GM12875 (cell line): Measurements from ENCODE around the gene CLDN24.

Source experiments
- H3K4me3 ChIP-seq: one replicate; pipeline ENCODE4 v1.5.1; 2011; ENCODE audit warnings: low read depth, low read length, control low read depth
- CTCF ChIP-seq: IDR thresholded peaks from 2 replicates; pipeline ENCODE4 v1.5.1; 2011; ENCODE audit warnings: low read depth, mild to moderate bottlenecking, control low read depth, inconsistent platforms, low read length, moderate library complexity, borderline replicate concordance; ENCODE audit not compliant: insufficient read depth

CLDN24 gene

GRCh38 chr4:183335369-183335940 is 13.2 kb upstream of the CLDN24 start:
- H3K4me3 ChIP-seq: no peak overlapping the region
- no peak for TF ChIP-seq CTCF

- no peak overlapping the region for H3K4me3 ChIP-seq
- no peak for TF ChIP-seq CTCF
Observed at GRCh38 chr4:183333983-183334382, 11.8 kb upstream of the CLDN24 start.

GRCh38 chr4:183333202-183333601 is 11.0 kb upstream of the CLDN24 start:
- no peak for TF ChIP-seq CTCF
- no peak overlapping the region for H3K4me3 ChIP-seq

- no peak for TF ChIP-seq CTCF
- no peak overlapping the region for H3K4me3 ChIP-seq
Observed at GRCh38 chr4:183332447-183332846, 10.2 kb upstream of the CLDN24 start.

GRCh38 chr4:183330841-183331240 is 8.6 kb upstream of the CLDN24 start:
- H3K4me3 ChIP-seq: no peak overlapping the region
- TF ChIP-seq CTCF: no peak

- no peak for TF ChIP-seq CTCF
- H3K4me3 ChIP-seq: no peak overlapping the region
Observed at GRCh38 chr4:183329954-183330742, 7.9 kb upstream of the CLDN24 start.

GRCh38 chr4:183329244-183329643 is 7.0 kb upstream of the CLDN24 start:
- no peak for TF ChIP-seq CTCF
- H3K4me3 ChIP-seq: no peak overlapping the region
